Calu3 (cell line): ENCODE results near the gene ZNF277. TPM values are rescaled to one million over a fixed set of nuclear protein-coding genes. Genes with fewer than 3 reads are reported as not detected.

ENCODE experiments used
- BruUV-seq: library from RNA; stranded (reverse); fragments of 400-500 nt; replicated peaks from 2 replicates; lab custom pipeline; 2021; lab: Mats Ljungman, UMichigan
- CTCF ChIA-PET: fragments of 300-600 bp; sonication (Branson Sonifier 250); formaldehyde crosslinking; loops from one replicate; lab custom pipeline; 2022; ENCODE audit warnings: antibody characterized with exemption; lab: Charles Lee
- DNase-seq: peaks from one replicate; pipeline ENCODE4 v3.0.0; 2022
- H3K27ac Mint-ChIP-seq: one replicate; pipeline ENCODE4 v1.8.0; 2022; ENCODE audit warnings: mixed read lengths; ENCODE audit not compliant: unreplicated experiment
- H3K27me3 Mint-ChIP-seq: one replicate; pipeline ENCODE4 v1.8.0; 2022; ENCODE audit warnings: mixed read lengths; ENCODE audit not compliant: unreplicated experiment
- H3K36me3 Mint-ChIP-seq: one replicate; pipeline ENCODE4 v1.8.0; 2022; ENCODE audit warnings: mild to moderate bottlenecking, moderate library complexity, mixed read lengths; ENCODE audit not compliant: insufficient read depth, unreplicated experiment
- H3K4me1 Mint-ChIP-seq: one replicate; pipeline ENCODE4 v1.8.0; 2022; ENCODE audit warnings: mild to moderate bottlenecking, low read depth, mixed read lengths; ENCODE audit not compliant: unreplicated experiment
- H3K4me3 Mint-ChIP-seq: one replicate; pipeline ENCODE4 v1.8.0; 2022; ENCODE audit warnings: mild to moderate bottlenecking, low read depth, moderate library complexity, mixed read lengths; ENCODE audit not compliant: unreplicated experiment
- H3K9me3 Mint-ChIP-seq: one replicate; pipeline ENCODE4 v1.8.0; 2022; ENCODE audit warnings: low read depth, mixed read lengths; ENCODE audit not compliant: unreplicated experiment
- CTCF ChIP-seq: fragments of 200-600 bp; IDR thresholded peaks from one replicate; pipeline ENCODE4 v1.8.0; 2022; ENCODE audit warnings: antibody characterized with exemption; ENCODE audit not compliant: unreplicated experiment
- intact Hi-C: fragments of 100-400 bp; cut with micrococcal nuclease; formaldehyde crosslinking; loops from one replicate; pipeline ENCODE4 v1.10.0; 2022; ENCODE audit not compliant: unreplicated experiment
- total RNA-seq: library from RNA; stranded (reverse); gene quantifications from 2 replicates; pipeline ENCODE4 v1.2.3, GENCODE V29; 2022

ZNF277 gene
- total RNA-seq, 1 experiment from 2014 or later: 18.1 TPM

DNA sequence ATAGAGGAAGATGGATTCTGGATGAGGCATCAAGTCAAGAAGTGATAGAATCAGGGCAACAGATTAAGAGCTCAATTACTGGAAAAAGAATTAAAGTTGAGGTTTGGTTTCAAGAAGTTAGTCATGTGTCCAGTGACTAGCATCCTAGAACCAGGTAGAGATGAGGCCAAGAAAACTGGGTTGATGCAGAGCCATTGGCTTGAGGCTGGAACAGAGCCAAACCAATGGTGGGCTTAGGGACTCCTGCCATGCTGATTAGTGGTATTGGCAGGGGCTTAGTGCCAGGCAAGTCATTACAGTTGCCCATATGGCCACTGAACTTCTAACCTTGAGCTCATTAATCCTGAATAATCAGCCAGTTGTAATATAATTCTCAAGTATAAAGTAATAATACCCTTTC is 18.5 kb downstream of the ZNF277 start:
- H3K27me3 Mint-ChIP-seq: no peaks in the 10 kb centered on the region
- H3K36me3 Mint-ChIP-seq: no peaks in the 10 kb centered on the region
- no peak for DNase-seq
- no peak overlapping the region for H3K27ac Mint-ChIP-seq
- CTCF ChIA-PET: no interaction called here
- H3K4me1 Mint-ChIP-seq: no peaks in the 10 kb centered on the region
- intact Hi-C loops: no loop called here
- BruUV-seq: no TSS peak
- no peak overlapping the region for H3K4me3 Mint-ChIP-seq
- no peak for TF ChIP-seq CTCF
- no peaks in the 10 kb centered on the region for H3K9me3 Mint-ChIP-seq

DNA sequence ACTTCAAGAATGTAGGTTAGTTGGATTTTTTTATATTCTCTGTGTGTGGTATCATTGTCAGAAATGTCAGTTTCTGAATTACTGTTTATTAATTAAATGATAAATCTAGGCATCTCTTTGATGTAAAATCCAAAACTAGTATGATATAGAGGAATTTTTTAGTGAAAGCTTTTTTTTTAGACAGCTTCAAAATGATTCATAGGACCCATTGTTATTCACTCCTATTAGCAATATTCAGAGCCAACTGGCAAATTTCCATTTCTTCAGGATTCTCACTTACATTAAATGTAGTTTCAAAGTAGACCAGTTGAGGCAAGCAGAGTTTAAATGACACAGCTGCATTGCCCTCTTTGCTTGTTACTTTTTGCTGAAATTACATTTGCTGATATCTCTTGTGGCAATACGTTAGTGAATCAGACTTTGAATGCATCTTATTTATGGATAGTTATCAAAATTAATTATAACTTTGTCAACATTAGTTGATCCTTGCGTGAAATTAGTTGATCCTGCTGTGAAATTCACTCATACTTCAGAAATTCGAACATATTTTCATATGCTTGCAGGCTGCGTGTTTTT is 20.3 kb downstream of the ZNF277 start:
- Mint-ChIP-seq H3K9me3 (no peaks in the 10 kb centered on the region), H3K36me3 (no peaks in the 10 kb centered on the region), H3K4me1 (no peaks in the 10 kb centered on the region), H3K27ac (no peak overlapping the region), H3K4me3 (no peak overlapping the region), H3K27me3 (no peaks in the 10 kb centered on the region)
- CTCF ChIA-PET: no interaction called here
- intact Hi-C loops: no loop called here
- no TSS peak for BruUV-seq
- no peak for TF ChIP-seq CTCF
- DNase-seq: no peak

- CTCF ChIA-PET: no interaction called here
- DNase-seq: no peak
- intact Hi-C loops: no loop called here
- no peaks in the 10 kb centered on the region for H3K36me3 Mint-ChIP-seq
- no TSS peak for BruUV-seq
- no peaks in the 10 kb centered on the region for H3K27me3 Mint-ChIP-seq
- no peak overlapping the region for H3K4me3 Mint-ChIP-seq
- H3K4me1 Mint-ChIP-seq: no peaks in the 10 kb centered on the region
- H3K9me3 Mint-ChIP-seq: no peaks in the 10 kb centered on the region
- H3K27ac Mint-ChIP-seq: no peak overlapping the region
- TF ChIP-seq CTCF: no peak
Observed at GRCh38 chr7:112228632-112229031, 22.1 kb downstream of the ZNF277 start.

DNA sequence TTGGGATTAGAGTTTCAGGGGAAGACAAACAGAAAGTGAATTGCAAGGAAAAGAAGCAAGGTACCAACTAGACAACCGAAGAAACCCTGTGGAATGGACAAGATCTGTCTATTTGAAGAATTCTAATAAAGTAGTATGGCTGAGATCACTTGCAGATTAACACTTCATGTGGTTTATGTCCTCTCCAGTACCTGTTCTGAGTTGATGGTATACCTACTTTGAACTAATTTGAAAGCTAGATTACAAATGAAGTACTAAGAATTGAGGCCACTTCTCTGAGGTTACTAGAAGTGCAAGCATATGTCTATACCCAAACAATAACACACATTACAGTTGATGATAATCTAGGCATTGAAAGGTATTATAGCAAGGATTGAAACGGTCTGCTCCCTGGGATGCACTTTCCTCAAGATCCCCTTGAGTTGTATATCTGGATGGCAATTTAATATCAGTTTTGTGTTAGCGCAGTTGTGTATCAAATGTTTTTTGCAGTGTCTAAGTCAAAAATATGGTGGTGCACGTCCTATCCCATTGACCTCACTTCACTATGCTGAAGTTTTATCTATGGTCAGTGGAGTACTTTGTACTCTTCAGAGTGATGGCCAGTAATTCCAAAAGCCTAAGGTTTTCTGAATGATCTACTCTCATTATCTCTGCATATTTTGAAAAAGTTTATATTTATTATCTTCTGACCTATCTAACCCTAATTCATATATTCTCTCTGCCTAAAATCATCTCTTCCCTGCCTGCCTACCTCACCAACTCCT is 25.9 kb downstream of the ZNF277 start:
- no peaks in the 10 kb centered on the region for H3K4me1 Mint-ChIP-seq
- H3K4me3 Mint-ChIP-seq: no peak overlapping the region
- no TSS peak for BruUV-seq
- H3K9me3 Mint-ChIP-seq: peaks cover 5% of the 10 kb centered on the region
- no peak for DNase-seq
- no peak for TF ChIP-seq CTCF
- H3K27me3 Mint-ChIP-seq: no peaks in the 10 kb centered on the region
- no peak overlapping the region for H3K27ac Mint-ChIP-seq
- intact Hi-C loops: no loop called here
- H3K36me3 Mint-ChIP-seq: peaks cover 5% of the 10 kb centered on the region
- CTCF ChIA-PET: no interaction called here
